ENCODE measurements around the gene XPOT.

GRCh38 chr12:64461634-64462414, 57.6 kb downstream of the XPOT start:
- TF ChIP-seq EZH2phosphoT487 (IDR thresholded peaks at IDR 0.05) = no peak
- TF ChIP-seq, protein P1, sequence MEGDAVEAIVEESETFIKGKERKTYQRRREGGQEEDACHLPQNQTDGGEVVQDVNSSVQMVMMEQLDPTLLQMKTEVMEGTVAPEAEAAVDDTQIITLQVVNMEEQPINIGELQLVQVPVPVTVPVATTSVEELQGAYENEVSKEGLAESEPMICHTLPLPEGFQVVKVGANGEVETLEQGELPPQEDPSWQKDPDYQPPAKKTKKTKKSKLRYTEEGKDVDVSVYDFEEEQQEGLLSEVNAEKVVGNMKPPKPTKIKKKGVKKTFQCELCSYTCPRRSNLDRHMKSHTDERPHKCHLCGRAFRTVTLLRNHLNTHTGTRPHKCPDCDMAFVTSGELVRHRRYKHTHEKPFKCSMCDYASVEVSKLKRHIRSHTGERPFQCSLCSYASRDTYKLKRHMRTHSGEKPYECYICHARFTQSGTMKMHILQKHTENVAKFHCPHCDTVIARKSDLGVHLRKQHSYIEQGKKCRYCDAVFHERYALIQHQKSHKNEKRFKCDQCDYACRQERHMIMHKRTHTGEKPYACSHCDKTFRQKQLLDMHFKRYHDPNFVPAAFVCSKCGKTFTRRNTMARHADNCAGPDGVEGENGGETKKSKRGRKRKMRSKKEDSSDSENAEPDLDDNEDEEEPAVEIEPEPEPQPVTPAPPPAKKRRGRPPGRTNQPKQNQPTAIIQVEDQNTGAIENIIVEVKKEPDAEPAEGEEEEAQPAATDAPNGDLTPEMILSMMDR (IDR thresholded peaks at IDR 0.05) = no peak

Data from neural progenitor cell (in vitro differentiated cells).